NCI-H1048 (cell line): Measurements from ENCODE around the gene BST1.

Source experiments
- DNase-seq: peaks from one replicate; lab custom pipeline; 2025; lab: John Stamatoyannopoulos, UW

The BST1 gene

GRCh38 chr4:15702941-15703403, at the start of gene BST1:
BST1 (plus strand) TSS chr4:15703065; CDS start chr4:15703145, 80 bp downstream.
- no peak for DNase-seq

GRCh38 chr4:15653420-15653819, 49.4 kb upstream of the BST1 start:
- DNase-seq, result no peak

GRCh38 chr4:15653864-15654592, 48.8 kb upstream of the BST1 start:
- no peak for DNase-seq

DNA sequence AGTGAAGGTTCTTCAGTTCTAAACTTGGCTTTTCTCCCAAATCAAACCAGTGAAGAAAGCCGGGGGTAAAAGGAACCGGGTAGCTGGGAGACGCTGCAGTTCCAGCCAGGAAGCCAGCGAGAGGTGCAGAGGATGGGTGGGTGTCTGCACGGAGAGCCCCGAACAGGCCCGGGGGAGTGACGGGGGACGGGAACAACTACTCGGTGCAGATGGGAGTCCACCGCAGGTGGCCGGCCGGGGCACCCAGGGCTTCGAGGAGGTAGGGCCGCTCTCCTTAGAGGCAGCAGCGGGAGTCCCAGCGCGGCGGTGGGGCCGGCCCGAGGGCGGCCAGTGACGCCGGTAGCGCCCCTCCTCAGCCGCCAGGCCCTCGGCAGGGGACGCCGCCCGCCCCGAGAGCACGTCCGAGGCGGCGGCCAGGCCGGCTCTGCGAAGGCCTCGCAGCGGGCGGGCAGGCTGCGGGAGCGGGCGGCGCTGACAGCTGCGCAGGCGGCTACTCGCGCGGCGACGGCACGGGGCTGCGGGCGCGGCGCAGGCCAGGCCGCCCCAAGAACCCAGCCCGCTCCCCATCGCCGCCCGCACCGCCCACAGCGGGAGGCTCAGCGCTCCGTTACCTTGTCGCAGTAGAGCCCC, 48.2 kb upstream of the BST1 start:
- DNase-seq, result no peak

DNA sequence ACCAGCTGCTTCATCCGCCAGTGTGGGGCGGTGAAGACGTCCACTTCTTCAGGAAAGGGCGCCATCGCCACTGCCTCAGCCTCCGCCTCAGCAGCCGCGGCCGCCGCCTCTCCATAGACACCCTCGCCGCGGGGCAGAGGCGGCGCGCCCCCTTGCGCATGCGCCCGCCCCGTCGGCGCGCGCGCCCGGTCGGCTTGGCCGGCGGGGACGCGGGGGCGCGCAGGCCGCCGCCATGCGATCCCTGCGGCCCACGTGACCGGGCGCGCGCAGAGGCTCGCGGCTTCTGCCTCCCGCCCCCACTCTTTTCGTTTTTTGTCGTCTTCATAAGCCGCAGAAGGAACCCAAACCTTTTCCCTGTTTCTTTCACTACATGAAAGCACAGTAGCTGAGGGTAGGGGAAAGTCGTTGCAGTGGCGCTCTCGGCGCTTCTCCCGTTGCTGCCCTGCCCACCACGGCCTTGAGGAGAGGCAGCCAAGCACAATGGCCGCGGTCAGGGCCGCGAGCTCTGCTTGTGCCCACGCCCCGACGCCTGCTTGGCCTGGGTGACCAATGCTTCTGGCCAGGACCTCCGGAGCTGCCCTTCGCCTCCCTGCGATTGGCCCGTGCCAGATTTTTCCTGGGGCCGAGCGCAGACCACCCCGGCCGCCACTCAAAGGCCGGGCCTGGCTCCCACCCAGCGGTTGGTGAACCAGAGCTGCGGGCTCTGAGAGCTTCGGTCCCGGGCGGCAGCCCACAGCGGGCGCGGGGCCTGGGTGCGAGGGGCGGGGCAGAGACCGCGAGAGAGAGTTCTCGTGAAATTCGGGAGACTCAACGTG, 47.4 kb upstream of the BST1 start, which contains the start of gene FBXL5:
Gene FBXL5 (minus strand): TSS at position 135 of the 815 bp plus-strand sequence. CDS start 70 bp downstream, at position 65.
- peak; percentile 77 for DNase-seq

DNA sequence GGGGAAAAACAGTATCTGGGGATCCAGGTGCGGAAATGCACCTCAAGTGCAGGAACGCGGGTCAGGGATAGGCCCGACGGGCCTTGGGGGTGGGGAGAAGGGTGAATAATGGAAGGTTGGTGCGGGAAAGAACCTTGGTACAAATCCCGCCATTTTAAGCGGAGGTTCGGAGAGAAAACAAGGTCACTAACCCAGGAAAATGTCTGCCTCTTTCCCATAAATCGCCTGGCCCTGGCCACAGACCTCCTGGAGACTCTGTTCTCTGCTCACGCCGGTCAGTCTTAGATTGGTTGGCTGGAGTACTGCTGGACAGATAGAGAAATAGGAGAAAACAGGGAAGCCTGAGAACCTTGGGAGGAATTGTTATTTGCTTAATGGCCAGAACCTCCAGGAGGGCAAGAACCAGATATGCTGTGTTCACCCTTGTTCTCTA, 46.8 kb upstream of the BST1 start:
- no peak for DNase-seq

DNA sequence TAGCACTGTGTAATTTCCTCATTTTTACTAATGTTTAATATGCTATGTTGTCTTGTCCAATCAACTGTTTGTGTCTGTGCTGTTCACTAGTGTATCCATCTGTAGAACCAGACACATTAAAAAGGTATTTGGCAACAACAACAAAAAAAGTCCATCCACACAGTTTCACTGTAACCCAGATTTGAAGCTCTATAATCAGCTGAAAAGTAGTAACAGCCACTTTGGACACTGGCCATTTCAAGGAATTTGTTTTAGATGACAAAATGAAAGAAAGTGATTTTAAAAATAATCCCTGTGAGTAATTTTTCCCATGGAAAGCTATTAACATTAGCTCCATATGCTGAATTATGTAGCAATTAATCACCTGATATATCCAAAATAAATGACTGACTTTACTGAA, 45.5 kb upstream of the BST1 start:
- no peak for DNase-seq

- no peak for DNase-seq
Observed at GRCh38 chr4:15658136-15658770, 44.6 kb upstream of the BST1 start.

GRCh38 chr4:15658781-15659180, 44.1 kb upstream of the BST1 start:
- no peak for DNase-seq

GRCh38 chr4:15659768-15660570, 42.9 kb upstream of the BST1 start:
- DNase-seq, result no peak

DNA sequence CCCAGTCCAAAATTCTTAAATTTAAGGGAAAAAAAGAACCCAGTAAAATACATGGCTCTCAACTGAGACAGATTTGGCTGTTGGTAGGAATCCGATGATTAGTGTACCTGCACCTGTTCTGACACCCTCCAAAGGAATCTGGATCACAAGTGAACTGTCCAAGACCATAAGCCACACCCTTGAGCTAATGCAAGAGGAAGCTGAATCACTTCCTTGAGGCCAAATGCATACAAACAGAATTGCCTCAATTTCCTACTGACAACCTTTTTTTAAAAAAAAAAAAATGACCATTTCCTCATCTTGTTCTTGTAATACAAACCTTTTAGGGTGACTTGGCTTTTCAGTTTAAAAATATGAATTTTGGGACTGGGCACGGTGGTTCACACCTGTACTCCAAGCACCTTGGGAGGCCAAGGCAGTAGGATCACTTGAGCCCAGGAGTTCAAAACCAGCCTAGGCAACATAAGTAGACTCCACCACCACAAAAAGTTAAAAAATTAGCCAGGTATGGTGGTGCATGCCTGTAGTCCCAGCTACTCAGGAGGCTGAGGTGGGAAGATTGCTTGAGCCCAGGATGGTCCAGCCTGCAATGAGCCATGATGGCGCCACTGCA, 37.0 kb upstream of the BST1 start:
- no peak for DNase-seq

DNA sequence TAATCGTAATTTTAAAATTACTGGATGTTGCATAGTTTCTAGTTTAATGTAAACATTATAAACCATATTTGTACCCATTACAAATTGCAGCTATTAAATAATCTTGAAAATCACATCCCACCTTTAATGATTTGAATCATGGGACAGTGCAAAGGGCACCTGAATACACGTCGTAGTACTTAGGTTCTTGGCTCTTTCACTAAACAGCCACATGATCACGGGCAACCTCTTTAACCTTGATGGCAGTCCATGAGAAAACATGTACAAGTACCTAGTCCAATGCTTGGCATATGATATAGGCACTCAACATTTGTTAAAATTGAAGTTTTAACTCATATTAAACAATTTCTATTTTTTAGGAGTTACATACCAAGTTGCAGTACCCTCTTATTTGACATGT, 35.9 kb upstream of the BST1 start:
- no peak for DNase-seq

- DNase-seq, result no peak
Observed at GRCh38 chr4:15668566-15669435, 34.1 kb upstream of the BST1 start.

- no peak for DNase-seq
Observed at GRCh38 chr4:15670576-15670975, 32.3 kb upstream of the BST1 start.

GRCh38 chr4:15672101-15672500, 30.8 kb upstream of the BST1 start:
- DNase-seq, result no peak

- DNase-seq, result no peak
Observed at GRCh38 chr4:15673337-15673736, 29.5 kb upstream of the BST1 start.

GRCh38 chr4:15674046-15674445, 28.8 kb upstream of the BST1 start:
- no peak for DNase-seq

- DNase-seq, result no peak
Observed at GRCh38 chr4:15674926-15675325, 27.9 kb upstream of the BST1 start.

DNA sequence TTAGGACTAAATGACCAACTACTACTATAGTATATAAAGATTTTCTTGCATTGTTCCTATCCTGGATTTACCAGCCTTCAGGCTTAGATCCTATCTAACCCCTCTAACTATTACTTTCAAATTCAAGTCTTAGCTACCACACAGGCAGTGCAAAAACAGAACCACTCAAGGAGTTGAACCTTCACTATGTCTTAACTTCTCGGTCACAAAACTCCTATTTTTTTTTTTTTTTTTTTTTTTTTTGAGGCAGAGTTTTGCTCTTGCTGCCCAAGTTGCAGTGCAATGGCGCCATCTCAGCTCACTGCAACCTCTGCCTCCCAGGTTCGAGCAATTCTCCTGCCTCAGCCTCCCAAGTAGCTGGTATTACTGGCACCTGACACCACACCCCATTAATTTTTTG, 27.5 kb upstream of the BST1 start:
- DNase-seq, result no peak

DNA sequence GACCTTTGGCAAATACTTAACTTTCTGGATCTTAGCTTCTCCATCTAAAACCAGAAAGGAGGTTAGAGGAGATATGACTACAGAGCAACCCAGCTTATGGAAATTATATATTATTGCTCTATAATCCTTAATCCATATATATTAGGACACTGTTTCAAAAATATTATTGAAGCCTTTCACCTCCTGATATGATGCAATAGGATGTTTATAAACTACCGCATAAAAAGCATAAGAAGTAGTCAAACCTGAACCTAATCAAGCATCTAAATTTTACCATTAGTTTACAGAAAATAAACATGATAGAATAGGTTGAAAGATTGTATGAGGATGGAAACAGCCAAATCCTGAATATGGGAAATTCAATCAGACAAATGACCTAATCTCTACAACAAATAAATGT, 26.8 kb upstream of the BST1 start:
- no peak for DNase-seq
